Adipocyte (in vitro differentiated cells): ENCODE data around the gene GP1BB.

Source experiments
- DNase-seq: peaks from one replicate; pipeline ENCODE4 v3.0.0-alpha.2; 2015; ENCODE audit warnings: low read depth
- H3K27me3 ChIP-seq: replicated peaks from 2 replicates; pipeline ENCODE4 v1.7.0; 2013; ENCODE audit warnings: mild to moderate bottlenecking, low read length, moderate library complexity; ENCODE audit not compliant: control insufficient read depth, insufficient read depth
- H3K36me3 ChIP-seq: 2 replicates; pipeline ENCODE4 v1.7.0; 2013; ENCODE audit warnings: low read length, mild to moderate bottlenecking, moderate library complexity; ENCODE audit not compliant: control insufficient read depth, insufficient read depth, severe bottlenecking
- H3K4me1 ChIP-seq: 2 replicates; pipeline ENCODE4 v1.7.0; 2013; ENCODE audit warnings: mild to moderate bottlenecking, low read length, moderate library complexity; ENCODE audit not compliant: control insufficient read depth, insufficient read depth
- H3K4me3 ChIP-seq: 2 replicates; pipeline ENCODE4 v1.7.0; 2013; ENCODE audit warnings: mild to moderate bottlenecking, low read length, moderate library complexity
- H3K9ac ChIP-seq: 2 replicates; pipeline ENCODE4 v1.7.0; 2013; ENCODE audit warnings: mild to moderate bottlenecking, low read length, moderate library complexity
- H3K9me3 ChIP-seq: 2 replicates; pipeline ENCODE4 v1.7.0; 2013; ENCODE audit warnings: mild to moderate bottlenecking, low read length, moderate library complexity; ENCODE audit not compliant: control insufficient read depth

The GP1BB gene

DNA sequence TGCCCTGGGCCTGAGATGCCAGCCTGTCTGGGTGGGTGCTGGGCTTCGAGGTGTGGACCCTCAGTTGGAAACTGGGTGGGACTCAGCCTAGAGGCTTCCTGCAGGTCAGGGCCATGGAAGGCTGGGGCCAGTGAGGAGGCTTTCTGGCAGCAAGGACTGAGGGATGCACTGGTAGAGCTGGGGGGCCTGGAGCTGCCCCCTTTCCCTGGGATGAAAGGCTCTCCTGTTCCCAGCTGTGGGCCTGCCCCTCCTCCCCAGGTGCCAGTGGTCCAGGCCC, 6.6 kb upstream of the GP1BB start:
- Histone ChIP-seq H3K9ac (no peak overlapping the region), H3K36me3 (no peaks in the 10 kb centered on the region), H3K27me3 (peaks cover 16% of the 10 kb centered on the region), H3K4me3 (no peak overlapping the region), H3K4me1 (peaks cover 8% of the 10 kb centered on the region), H3K9me3 (no peaks in the 10 kb centered on the region)
- DNase-seq, result no peak

DNA sequence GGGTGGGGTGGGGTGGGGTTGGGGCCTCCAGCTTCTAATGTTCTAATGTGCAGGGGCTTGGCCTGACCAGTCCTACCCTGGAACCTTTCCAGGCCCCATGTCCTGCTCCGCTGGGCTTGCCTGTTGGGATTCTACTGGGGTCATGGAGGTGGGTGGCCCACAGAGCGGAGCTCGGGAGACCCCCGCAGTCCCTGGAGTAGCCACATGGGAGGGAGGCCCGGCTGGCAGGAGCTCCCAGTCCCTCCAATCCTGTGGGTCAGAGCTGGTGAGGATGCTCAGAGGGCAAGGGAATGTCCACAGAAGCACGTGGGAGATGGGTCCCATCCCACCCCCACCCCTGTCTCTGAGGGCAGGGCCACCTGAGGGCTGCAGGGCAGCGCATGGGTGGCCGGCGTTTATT, 6.2 kb upstream of the GP1BB start:
- H3K36me3 ChIP-seq, result no peaks in the 10 kb centered on the region
- H3K9ac ChIP-seq, result no peak overlapping the region
- no peak for DNase-seq
- no peak overlapping the region for H3K4me3 ChIP-seq
- H3K9me3 ChIP-seq, result no peaks in the 10 kb centered on the region
- peaks cover 8% of the 10 kb centered on the region for H3K4me1 ChIP-seq
- H3K27me3 ChIP-seq, result peaks cover 12% of the 10 kb centered on the region

- no peaks in the 10 kb centered on the region for H3K9me3 ChIP-seq
- peak overlapping the region; percentile 77 for H3K4me3 ChIP-seq
- no peaks in the 10 kb centered on the region for H3K36me3 ChIP-seq
- peaks cover 11% of the 10 kb centered on the region for H3K27me3 ChIP-seq
- DNase-seq, result peak; percentile 89
- peak overlapping the region; percentile 76 for H3K9ac ChIP-seq
- peaks cover 8% of the 10 kb centered on the region for H3K4me1 ChIP-seq
Observed at GRCh38 chr22:19717691-19718455, 5.5 kb upstream of the GP1BB start.

GRCh38 chr22:19718456-19719049, 4.8 kb upstream of the GP1BB start:
- Histone ChIP-seq H3K4me1 (peaks cover 8% of the 10 kb centered on the region), H3K36me3 (no peaks in the 10 kb centered on the region), H3K27me3 (peaks cover 10% of the 10 kb centered on the region), H3K9ac (peak overlapping the region; percentile 76), H3K4me3 (peak overlapping the region; percentile 77), H3K9me3 (no peaks in the 10 kb centered on the region)
- DNase-seq, result no peak

DNA sequence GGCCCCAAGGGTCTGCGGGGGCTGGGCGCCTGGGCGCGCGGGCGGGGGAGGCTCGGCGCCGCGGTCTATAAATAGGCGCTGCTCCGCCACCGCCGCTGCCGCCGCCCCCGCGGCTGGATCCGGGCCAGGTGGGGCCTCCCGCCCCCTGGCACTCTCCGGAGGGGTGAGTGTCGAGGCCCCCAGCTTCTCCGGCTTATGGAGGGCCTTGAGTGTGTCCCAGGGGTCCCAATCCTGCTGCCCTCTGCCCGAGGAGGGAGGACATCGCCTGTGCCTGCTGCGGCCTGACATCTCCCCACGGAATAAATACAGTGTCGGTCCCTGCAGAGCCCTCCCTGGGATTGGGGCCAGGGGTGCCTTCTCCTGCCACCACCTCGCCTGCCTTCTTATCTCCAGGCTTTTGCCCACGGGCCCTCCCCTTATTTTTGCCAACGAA, 4.3 kb upstream of the GP1BB start:
- peaks cover 8% of the 10 kb centered on the region for H3K4me1 ChIP-seq
- DNase-seq, result peak; percentile 60
- peaks cover 5% of the 10 kb centered on the region for H3K27me3 ChIP-seq
- no peak overlapping the region for H3K4me3 ChIP-seq
- H3K9me3 ChIP-seq, result no peaks in the 10 kb centered on the region
- H3K36me3 ChIP-seq, result no peaks in the 10 kb centered on the region
- H3K9ac ChIP-seq, result no peak overlapping the region

DNA sequence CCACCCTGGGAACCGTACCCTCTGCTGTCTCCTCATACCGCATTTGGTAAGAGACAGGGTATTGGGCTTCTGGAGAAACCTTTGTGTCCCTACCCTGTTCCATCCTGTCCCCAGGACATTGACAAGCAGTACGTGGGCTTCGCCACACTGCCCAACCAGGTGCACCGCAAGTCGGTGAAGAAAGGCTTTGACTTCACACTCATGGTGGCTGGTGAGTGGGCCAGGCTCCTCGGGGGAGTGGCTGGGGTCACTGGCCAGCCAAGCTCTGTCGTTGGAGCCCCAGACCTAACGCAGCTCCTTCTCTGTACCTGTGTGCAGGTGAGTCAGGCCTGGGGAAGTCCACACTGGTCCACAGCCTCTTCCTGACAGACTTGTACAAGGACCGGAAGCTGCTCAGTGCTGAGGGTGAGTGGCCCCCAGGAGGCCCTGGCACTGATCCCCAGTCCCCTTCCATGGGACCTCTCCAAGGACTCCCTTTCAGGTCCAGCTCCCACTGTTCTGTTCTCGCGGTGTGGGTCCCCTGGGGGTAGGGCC, 3.8 kb upstream of the GP1BB start:
- H3K4me3 ChIP-seq, result no peak overlapping the region

GRCh38 chr22:19720150-19720827, 3.0 kb upstream of the GP1BB start:
- no peaks in the 10 kb centered on the region for H3K36me3 ChIP-seq
- DNase-seq, result no peak
- H3K4me1 ChIP-seq, result peaks cover 5% of the 10 kb centered on the region
- H3K4me3 ChIP-seq, result no peak overlapping the region
- no peaks in the 10 kb centered on the region for H3K27me3 ChIP-seq
- H3K9me3 ChIP-seq, result no peaks in the 10 kb centered on the region
- H3K9ac ChIP-seq, result no peak overlapping the region

More for the DNA sequence above, 3.8 kb upstream of the GP1BB start:
- Histone ChIP-seq H3K4me1 (peaks cover 8% of the 10 kb centered on the region), H3K36me3 (no peaks in the 10 kb centered on the region), H3K9ac (no peak overlapping the region), H3K27me3 (peaks cover 5% of the 10 kb centered on the region), H3K9me3 (no peaks in the 10 kb centered on the region)
- DNase-seq, result no peak

DNA sequence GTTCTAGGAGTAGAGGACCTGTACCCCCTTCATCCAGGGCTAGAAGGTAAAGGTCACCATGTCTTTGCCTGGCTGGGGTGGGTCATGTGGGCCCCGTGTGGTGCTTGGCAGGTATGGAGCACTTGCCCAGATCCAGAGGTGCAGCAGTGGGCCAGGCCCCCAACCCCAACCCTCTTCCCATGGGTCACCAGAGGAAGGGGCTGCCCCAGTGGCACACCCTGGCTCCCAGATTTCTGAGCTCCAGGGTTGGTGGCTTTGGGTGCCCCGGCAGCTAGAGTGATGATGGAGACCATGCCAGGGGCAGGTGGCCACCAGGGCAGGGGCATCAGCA, 2.4 kb upstream of the GP1BB start:
- H3K9ac ChIP-seq, result no peak overlapping the region
- DNase-seq, result no peak
- H3K4me1 ChIP-seq, result peaks cover 5% of the 10 kb centered on the region
- H3K27me3 ChIP-seq, result no peaks in the 10 kb centered on the region
- no peaks in the 10 kb centered on the region for H3K36me3 ChIP-seq
- no peak overlapping the region for H3K4me3 ChIP-seq
- H3K9me3 ChIP-seq, result no peaks in the 10 kb centered on the region

DNA sequence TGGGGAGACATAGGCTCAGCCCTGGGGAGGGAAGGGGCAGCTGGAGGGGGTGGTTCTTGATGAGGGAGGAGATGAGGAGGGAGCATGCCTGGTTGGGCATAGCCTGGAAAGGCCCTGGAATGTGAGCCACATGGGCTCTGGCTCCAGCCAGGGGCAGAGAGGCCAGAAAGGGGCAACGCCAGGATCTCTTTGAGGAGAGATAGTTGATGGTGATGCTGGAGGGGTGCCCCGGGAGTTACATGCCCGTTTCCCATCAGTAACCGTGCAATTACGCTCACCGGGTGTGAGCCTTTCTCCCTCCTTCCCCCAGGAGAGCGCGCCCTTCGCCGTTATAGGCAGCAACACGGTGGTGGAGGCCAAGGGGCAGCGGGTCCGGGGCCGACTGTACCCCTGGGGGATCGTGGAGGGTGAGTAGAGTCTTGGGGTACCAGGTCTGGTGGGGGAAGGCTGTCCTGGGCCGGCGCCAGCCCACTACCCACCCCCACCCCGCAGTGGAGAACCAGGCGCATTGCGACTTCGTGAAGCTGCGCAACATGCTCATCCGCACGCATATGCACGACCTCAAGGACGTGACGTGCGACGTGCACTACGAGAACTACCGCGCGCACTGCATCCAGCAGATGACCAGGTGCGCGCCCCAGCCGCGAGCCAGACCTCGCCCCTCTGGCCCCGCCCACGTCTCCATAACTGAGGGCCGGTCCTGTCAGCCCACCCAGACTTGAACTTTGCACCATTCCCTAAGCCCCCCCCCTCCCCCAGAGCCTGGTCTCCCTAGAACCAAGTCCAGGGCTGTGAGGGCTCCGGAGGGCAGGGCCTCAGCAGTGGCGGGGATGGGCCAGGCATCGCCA, 1.8 kb upstream of the GP1BB start:
- H3K4me1 ChIP-seq, result peaks cover 5% of the 10 kb centered on the region

DNA sequence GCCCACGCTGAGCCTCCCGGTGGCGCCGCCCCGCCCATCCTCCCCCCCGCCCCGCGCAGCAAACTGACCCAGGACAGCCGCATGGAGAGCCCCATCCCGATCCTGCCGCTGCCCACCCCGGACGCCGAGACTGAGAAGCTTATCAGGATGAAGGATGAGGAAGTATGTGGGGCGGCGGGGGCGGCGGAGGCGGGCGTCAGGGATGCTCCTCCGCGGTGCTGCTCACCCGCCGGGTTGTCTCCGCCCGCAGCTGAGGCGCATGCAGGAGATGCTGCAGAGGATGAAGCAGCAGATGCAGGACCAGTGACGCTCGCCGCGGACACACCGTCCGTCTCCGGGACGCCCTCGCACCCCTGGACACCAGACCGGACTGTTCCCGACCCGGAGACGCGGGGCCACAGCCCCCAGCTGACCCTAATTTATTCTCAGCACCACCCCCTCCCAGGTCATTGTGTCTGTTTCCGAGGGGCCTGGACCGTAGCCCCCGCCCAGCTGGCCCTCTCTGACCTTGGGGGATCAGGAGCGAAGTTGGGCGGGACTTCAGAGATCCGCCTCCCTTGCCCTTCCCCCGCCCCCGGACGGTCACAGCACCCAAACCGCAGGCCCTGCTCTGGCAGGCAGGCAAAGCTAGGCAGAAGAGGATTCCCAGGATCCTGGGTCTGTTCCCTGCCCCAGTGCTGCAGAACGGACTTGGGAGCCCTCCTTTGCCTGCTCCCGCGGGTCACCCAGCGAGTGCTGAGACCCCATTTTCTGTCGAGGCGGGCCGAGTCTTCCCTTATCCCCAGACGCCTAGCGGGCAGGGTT, 959 bp upstream of the GP1BB start:
- H3K9me3 ChIP-seq, result no peaks in the 10 kb centered on the region
- no peaks in the 10 kb centered on the region for H3K36me3 ChIP-seq
- no peak overlapping the region for H3K9ac ChIP-seq
- no peak overlapping the region for H3K4me3 ChIP-seq
- peaks cover 5% of the 10 kb centered on the region for H3K4me1 ChIP-seq
- no peak for DNase-seq
- no peaks in the 10 kb centered on the region for H3K27me3 ChIP-seq

More for the DNA sequence above, 1.8 kb upstream of the GP1BB start:
- no peak for DNase-seq
- Histone ChIP-seq H3K4me3 (no peak overlapping the region), H3K36me3 (no peaks in the 10 kb centered on the region), H3K9me3 (no peaks in the 10 kb centered on the region), H3K9ac (no peak overlapping the region), H3K27me3 (no peaks in the 10 kb centered on the region)
